ENCODE data around the gene RGS14. TPM values are rescaled to one million over a fixed set of nuclear protein-coding genes. Genes with fewer than 3 reads are reported as not detected.

The RGS14 gene
- total RNA-seq, 1 donor from 2014 or later: 8.4 TPM

GRCh38 chr5:177361418-177362291 is 3.9 kb downstream of the RGS14 start:
- TF ChIP-seq CTCF (IDR thresholded peaks at IDR 0.05; ENCODE audit: insufficient read depth, low read length, severe bottlenecking): no peak
- Histone ChIP-seq H3K36me3 (ENCODE audit: control insufficient read depth, insufficient read depth, low read length) (no peaks in the 10 kb centered on the region), H3K4me3 (ENCODE audit: low read depth, low read length) (no peak overlapping the region), H3K27me3 (ENCODE audit: control insufficient read depth, insufficient read depth, low read length) (no peaks in the 10 kb centered on the region)
- FAIRE-seq (no peak), DNase-seq (ENCODE audit: low read depth) (no peak)

- TF ChIP-seq CTCF (IDR thresholded peaks at IDR 0.05; ENCODE audit: insufficient read depth, low read length, severe bottlenecking): no peak
- no peaks in the 10 kb centered on the region for H3K27me3 ChIP-seq (ENCODE audit: control insufficient read depth, insufficient read depth, low read length)
- no peaks in the 10 kb centered on the region for H3K36me3 ChIP-seq (ENCODE audit: control insufficient read depth, insufficient read depth, low read length)
- no peak overlapping the region for H3K4me3 ChIP-seq (ENCODE audit: low read depth, low read length)
- no peak for FAIRE-seq
- DNase-seq (ENCODE audit: low read depth): no peak
These were observed 4.5 kb downstream of the RGS14 start for GRCh38 chr5:177362292-177362609.

GRCh38 chr5:177362610-177363507 is 5.1 kb downstream of the RGS14 start:
- FAIRE-seq: no peak

GRCh38 chr5:177363565-177363964 is 5.8 kb downstream of the RGS14 start:
- no peak for FAIRE-seq
- DNase-seq (ENCODE audit: low read depth): no peak

More at GRCh38 chr5:177362610-177363507, 5.1 kb downstream of the RGS14 start:
- no peaks in the 10 kb centered on the region for H3K27me3 ChIP-seq (ENCODE audit: control insufficient read depth, insufficient read depth, low read length)
- H3K4me3 ChIP-seq (ENCODE audit: low read depth, low read length): peak overlapping the region; percentile 40
- DNase-seq (ENCODE audit: low read depth): peak; percentile 63
- H3K36me3 ChIP-seq (ENCODE audit: control insufficient read depth, insufficient read depth, low read length): no peaks in the 10 kb centered on the region
- TF ChIP-seq CTCF (IDR thresholded peaks at IDR 0.05; ENCODE audit: insufficient read depth, low read length, severe bottlenecking): no peak

More at GRCh38 chr5:177363565-177363964, 5.8 kb downstream of the RGS14 start:
- Histone ChIP-seq H3K27me3 (ENCODE audit: control insufficient read depth, insufficient read depth, low read length) (no peaks in the 10 kb centered on the region), H3K36me3 (ENCODE audit: control insufficient read depth, insufficient read depth, low read length) (no peaks in the 10 kb centered on the region), H3K4me3 (ENCODE audit: low read depth, low read length) (peak overlapping the region; percentile 40)
- no peak for TF ChIP-seq CTCF (IDR thresholded peaks at IDR 0.05; ENCODE audit: insufficient read depth, low read length, severe bottlenecking)
